D721Med (cell line): Measurements from ENCODE around the gene AIP.

ENCODE experiments used
- DNase-seq: peaks from one replicate; pipeline ENCODE4 v3.0.0; 2011; ENCODE audit warnings: low spot score; ENCODE audit not compliant: insufficient read length
- FAIRE-seq: peaks from 2 replicates; lab custom pipeline; 2011; peaks lifted over from hg19 to GRCh38; lab: Jason Lieb, UNC
- CTCF ChIP-seq: IDR thresholded peaks from 2 replicates; pipeline ENCODE4 v1.5.1; 2012; ENCODE audit warnings: mild to moderate bottlenecking, control low read depth; ENCODE audit not compliant: insufficient read depth; ENCODE audit errors: missing control alignments

AIP gene

GRCh38 chr11:67441731-67442351 lies 41.0 kb upstream of the AIP start:
- DNase-seq (no peak), FAIRE-seq (no peak)
- TF ChIP-seq CTCF = no peak

GRCh38 chr11:67442504-67443404 lies 40.1 kb upstream of the AIP start:
- DNase-seq = no peak
- TF ChIP-seq CTCF = no peak
- no peak for FAIRE-seq

GRCh38 chr11:67445515-67445914 lies 37.3 kb upstream of the AIP start:
- DNase-seq (no peak), FAIRE-seq (no peak)
- TF ChIP-seq CTCF = no peak

- no peak for FAIRE-seq
Measured at GRCh38 chr11:67448220-67448609, 34.6 kb upstream of the AIP start.

GRCh38 chr11:67449116-67449844 lies 33.5 kb upstream of the AIP start:
- TF ChIP-seq CTCF = no peak
- FAIRE-seq = no peak
- DNase-seq = no peak

More at GRCh38 chr11:67448220-67448609, 34.6 kb upstream of the AIP start:
- DNase-seq = no peak
- TF ChIP-seq CTCF = no peak

- DNase-seq (no peak), FAIRE-seq (no peak)
- TF ChIP-seq CTCF = no peak
Measured at GRCh38 chr11:67450796-67451657, 31.8 kb upstream of the AIP start.
